Skin epidermis (tissue), 12 donors: ENCODE measurements around the gene TLR8.
"Not testable (repeated sequence)": the region's sequence is repeated elsewhere in the genome, so short reads cannot be mapped to it uniquely, and the experiment has no call there.

Experiments
- H3K27ac ChIP-seq, 21 experiments: fragments of 200-600 bp; sonication (generic) in 11 of 21; one replicate each; pipeline ENCODE4 v1.5.0; 2020; ENCODE audit warnings: mild to moderate bottlenecking in 3 of 21, inconsistent platforms in 2 of 21, moderate library complexity in 2 of 21
- H3K4me3 ChIP-seq, 7 experiments: fragments of 200-600 bp; sonication (generic) in 2 of 7; one replicate each; pipeline ENCODE4 v1.5.0; 2020; ENCODE audit warnings: inconsistent platforms in 2 of 7, mild to moderate bottlenecking in 2 of 7, moderate library complexity in 1 of 7

TLR8 gene

DNA sequence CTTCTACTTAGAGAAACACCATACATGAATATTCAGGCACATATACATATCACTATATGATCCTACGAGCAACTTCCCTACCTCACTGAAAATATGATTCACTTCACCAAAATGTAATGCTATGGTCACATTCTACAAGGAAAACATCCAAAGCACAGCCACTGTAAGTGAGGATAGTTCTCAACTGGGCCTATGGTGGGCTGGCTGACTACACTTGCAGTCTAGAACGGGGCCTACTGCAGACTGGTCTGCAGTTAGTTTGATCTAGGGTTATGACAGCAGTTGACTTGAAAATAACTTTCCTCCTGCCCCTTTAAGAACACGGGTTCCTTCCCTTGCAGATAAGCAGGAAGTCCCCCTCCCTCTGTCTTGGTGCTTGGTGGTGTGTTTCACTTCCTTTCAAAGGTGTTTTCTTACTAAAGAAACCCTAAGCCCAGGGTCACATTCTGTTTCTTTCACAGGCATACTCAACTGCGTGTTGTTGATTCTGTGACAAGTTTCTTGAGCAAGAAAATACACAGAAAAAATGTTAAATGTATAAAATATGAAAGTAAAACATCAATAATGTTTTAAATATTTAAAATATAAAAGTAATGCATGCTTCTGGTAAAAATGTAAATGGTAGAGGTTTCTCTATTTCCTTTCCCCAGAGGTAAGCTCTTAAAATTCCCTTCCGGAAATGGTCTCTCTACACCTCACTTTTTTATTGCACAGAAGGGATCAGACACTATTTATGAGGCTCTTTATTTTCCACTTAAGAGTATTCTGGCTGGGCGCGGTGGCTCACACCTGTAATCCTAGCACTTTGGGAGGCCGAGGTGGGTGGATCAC lies 50.5 kb downstream of the TLR8 start:
- H3K27ac ChIP-seq: peak overlapping the region in 18 of 21 experiments; percentile 60 to 94 (median 81)
- no peak overlapping the region for H3K4me3 ChIP-seq

DNA sequence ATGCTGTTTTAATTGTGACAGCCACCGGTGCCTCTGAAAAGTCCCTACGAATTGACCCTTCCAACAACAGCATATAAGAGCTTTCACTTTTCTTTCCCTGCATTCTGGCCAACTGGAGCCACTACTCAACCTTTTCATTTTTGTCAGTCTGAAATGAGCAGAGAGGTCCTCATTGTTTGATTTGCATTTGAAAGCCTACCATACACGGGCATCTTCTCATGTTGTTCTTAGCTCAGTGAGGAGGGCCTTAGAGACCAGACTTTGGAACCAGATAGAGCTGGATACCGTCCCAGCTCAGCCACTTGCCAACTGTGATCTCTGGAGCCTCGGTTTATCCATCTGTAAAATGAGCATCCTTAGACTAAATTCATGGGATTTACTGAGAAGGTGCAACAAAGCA lies 51.6 kb downstream of the TLR8 start:
- Histone ChIP-seq H3K27ac (peak overlapping the region in 10 of 21 experiments; percentile 39 to 94 (median 85)), H3K4me3 (no peak overlapping the region)

DNA sequence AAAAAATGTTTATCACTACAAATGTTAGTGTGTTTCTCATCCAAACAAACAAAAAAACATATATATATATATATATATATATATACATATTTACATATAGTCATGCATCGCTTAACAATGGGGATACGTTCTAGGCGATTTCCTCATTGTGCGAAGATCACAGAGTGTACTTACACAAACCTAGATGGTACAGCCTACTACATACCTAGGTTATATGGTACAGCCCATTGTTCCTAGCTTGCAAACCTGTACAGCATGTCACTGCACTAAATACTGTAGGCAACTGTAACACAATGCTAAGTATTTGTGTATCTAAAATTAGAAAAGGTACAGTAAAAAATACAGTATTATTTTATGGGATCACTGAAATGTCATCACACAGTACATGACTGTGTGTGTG lies 52.0 kb downstream of the TLR8 start:
- Histone ChIP-seq H3K4me3 (no peak overlapping the region), H3K27ac (peak overlapping the region in 5 of 21 experiments; percentile 85 to 94 (median 88))

DNA sequence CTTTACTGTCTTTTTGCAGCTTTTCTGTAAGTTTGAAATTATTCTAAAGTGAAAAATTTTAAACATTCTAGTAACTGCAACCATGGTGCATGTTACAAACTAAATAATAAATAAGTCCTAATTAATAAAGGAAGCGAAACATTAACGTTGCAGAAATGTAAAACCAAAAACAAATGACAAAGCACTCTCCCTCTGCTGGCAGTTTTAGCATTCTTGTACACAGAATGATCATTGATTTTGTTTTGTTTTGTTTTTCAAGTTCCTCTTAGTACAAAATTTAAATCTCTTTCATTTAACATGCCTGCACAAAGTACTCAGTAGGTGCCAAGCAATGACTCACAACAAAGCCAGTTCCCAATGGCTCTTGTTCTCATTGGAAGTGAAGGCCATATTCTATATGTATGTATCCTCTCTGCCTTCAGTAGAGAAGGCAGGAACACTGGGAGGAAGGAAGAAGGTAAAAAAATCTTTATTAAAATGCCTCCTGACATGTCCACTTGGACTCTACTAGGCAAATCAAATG lies 54.8 kb downstream of the TLR8 start:
- H3K27ac ChIP-seq: peak overlapping the region in 6 of 21 experiments; percentile 25 to 76 (median 44)
- no peak overlapping the region for H3K4me3 ChIP-seq

DNA sequence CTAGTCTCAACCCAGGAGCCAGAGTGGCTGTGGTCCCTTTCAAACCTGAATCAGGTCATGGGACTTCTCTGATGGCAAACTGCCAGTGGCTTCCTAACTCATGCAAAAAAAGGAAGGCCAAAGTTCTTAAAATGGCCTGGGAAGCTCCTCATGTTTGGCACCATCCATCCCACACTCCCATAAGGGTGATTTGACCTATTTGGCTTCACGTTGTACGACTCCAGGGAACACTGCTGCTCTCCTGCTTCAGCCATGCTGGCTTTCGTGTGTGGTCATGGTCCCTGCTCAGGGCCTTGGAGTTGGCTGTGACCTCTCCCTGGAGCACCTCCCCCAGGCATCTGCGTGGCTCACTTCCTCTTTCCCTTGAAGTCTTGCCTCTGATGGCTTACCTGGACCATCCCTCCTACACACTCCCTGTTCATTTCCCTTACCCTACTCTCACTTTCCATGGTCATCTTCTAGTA lies 55.7 kb downstream of the TLR8 start:
- no peak overlapping the region for H3K4me3 ChIP-seq

DNA sequence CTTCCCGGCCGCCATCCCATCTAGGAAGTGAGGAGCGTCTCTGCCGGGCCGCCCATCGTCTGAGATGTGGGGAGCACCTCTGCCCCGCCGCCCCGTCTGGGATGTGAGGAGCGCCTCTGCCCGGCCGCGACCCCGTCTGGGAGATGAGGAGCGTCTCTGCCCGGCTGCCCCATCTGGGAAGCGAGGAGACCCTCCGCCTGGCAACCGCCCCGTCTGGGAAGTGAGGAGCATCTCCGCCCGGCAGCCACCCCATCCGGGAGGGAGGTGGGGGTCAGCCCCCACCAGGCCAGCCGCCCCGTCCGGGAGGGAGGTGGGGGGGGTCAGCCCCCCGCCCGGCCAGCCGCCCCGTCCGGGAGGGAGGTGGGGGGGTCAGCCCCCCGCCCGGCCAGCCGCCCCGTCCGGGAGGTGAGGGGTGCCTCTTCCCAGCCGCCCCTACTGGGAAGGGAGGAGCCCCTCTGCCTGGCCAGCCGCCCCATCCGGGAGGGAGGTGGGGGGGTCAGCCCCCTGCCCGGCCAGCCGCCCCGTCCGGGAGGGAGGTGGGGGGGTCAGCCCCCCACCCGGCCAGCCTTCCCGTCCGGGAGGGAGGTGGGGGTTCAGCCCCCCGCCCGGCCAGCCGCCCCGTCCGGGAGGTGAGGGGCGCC lies 56.9 kb downstream of the TLR8 start:
- H3K27ac ChIP-seq, H3K4me3 ChIP-seq: not testable (repeated sequence)

More for the DNA sequence above, 55.7 kb downstream of the TLR8 start:
- peak overlapping the region in 4 of 21 experiments; percentile 33 to 76 (median 60) for H3K27ac ChIP-seq

- no peak overlapping the region for H3K4me3 ChIP-seq
- H3K27ac ChIP-seq: no peak overlapping the region
Measured at GRCh38 chrX:12965131-12965940, 58.9 kb downstream of the TLR8 start.

DNA sequence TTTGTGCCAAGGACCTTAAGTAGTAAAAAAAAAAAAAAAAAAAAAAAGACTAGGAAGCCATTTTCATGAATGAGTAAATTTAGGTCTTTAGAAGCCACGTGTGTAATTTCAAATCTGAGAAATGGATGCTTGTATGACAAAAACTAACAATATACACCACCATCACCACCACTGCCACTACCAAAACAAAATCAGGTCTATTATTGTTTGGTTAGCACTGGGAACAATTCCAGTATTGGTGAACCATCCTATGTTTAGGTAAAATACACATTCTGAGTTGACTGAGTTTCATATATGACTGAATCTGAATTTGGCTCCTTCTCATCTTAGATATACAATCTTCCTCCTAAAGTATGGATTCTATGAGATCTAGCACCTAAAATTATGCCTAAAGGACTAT lies 59.7 kb downstream of the TLR8 start:
- Histone ChIP-seq H3K4me3 (no peak overlapping the region), H3K27ac (no peak overlapping the region)

DNA sequence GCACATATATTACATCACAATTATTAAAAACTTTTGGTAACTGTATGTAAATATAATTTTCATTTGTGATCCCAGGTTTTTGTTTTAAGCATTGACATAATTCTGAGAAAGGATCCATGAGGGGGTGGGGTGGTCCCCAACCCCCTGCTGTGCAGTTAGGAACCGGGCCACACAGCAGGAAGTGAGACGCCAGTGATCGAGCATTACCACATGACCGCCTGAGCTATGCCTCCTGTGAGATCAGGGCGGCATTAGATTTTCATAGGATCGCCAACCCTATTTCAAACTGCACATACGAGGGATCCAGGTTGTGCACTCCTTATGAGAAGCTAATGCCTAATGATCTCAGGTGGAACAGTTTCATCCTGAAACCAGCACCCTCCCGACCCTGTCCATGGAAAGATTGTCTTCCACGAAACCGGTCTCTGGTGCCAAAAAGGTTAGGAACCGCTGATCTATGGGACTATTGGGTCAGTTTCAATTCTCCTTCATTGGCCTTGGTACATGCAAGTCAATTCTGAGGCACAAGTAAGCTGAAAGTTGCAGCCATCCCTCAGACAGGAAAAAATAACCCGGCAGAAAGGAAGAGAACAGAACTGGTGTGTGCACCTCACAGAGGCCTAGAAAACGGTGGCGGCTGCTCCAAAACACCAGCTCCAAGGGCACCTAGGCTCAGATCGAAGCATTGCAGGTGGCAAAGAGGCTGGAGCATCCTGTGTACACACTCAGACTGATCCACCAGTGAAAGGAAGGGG lies 61.5 kb downstream of the TLR8 start:
- Histone ChIP-seq H3K4me3 (no peak overlapping the region), H3K27ac (peak overlapping the region in 10 of 21 experiments; percentile 20 to 83 (median 57))

GRCh38 chrX:12970691-12971202 lies 64.3 kb downstream of the TLR8 start:
- H3K4me3 ChIP-seq: no peak overlapping the region
- H3K27ac ChIP-seq: peak overlapping the region in 20 of 21 experiments; percentile 1 to 95 (median 77)

DNA sequence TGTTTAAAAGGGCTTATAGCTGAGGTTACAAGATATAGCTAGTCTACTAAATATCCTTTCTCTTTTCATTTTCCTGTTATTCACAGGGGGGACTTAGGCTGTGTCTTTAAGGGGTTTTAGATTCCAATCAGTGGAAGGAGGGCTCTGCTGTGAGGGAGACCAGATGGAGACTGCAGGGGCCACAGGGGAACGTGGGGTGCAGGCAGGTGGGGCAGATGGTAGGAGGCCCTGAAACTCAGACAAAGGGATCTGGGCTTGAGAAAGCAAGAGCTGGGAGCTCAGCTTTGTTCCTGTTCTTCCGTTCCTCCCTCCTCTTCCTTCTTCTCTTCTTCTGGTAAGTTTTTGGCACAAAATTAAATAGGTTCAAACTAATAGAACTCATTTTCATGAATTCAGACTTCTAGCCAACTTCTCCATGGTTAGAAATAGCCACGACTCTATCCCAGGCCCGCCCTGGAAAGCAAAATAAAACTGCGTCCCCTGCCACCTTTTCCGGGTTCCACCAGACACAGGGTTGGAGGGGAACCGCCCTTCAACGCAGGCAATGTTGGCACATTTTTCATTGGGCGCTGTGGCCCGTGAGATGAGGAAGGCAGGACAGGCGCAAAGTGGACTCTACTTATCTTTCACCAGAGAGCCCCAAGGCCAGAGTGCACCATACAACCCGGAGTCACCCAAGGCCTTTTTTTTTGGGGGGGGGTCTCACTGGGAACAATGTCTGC lies 65.0 kb downstream of the TLR8 start:
- peak overlapping the region in 20 of 21 experiments; percentile 1 to 95 (median 77) for H3K27ac ChIP-seq
- peak overlapping the region in 1 of 7 experiments; percentile 12 for H3K4me3 ChIP-seq

DNA sequence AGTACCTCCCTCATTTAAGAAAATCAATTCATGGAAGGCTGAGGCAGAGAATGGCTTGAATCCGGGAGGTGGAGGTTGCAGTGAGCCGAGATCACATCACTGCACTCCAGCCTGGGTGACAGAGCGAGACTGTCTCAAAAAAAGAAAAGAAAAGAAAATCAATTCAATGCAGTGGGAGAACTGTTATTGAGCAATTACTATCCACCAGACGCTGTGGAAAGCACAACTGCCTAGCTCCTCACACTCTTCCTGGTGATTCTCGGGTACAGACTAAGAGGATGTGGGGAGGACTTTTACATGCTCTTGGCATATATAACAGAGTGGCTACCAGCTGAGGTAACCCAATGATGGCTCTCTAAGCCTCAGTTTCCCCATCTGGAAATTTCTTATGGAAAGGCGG lies 65.8 kb downstream of the TLR8 start:
- peak overlapping the region in 20 of 21 experiments; percentile 1 to 95 (median 77) for H3K27ac ChIP-seq
- peak overlapping the region in 2 of 7 experiments; percentile 12 to 19 for H3K4me3 ChIP-seq
